Measurements from ENCODE around the gene GPATCH1.
"Not testable (repeated sequence)": the region's sequence is repeated elsewhere in the genome, so short reads cannot be mapped to it uniquely, and the experiment has no call there.

Gene GPATCH1

DNA sequence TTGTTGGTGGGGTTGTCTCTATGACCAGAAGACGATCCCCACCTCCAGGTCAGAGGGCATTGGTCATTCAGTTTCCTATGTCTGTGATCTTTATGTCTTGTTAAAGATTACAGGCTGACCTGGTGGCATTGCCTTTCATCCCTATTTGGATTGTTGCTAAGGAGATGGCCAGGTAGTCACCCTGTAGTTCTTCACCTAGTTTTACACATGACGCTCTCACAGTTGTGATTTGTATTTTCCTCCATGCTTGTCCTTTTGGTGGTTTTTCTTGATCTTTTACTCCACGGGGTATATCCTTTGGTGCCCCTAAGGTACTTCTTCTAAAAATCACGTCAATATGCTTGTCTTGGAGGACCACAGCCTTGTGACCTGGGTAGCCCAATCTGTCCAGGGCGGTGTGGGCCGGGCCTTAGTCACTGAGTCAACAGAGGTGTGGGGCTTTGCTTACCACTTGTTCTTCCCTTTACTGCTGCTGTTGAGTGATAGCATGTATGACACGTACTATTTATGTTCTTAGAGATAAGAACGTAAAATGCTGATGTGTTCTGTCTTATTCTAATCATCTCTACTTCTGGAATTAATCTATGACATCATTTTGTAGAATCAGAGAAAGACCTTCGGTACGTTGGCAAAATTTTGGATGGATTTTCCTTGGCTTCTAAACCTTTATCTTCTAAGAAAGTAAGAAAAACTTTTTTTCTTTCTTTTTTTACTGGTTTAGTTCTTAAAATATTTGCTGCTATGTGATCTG, 20.1 kb downstream of the GPATCH1 start:
- DNase-seq (ENCODE audit: low read depth, low spot score), result no peak
- H3K4me3 ChIP-seq (ENCODE audit: low read length), result no peak overlapping the region

DNA sequence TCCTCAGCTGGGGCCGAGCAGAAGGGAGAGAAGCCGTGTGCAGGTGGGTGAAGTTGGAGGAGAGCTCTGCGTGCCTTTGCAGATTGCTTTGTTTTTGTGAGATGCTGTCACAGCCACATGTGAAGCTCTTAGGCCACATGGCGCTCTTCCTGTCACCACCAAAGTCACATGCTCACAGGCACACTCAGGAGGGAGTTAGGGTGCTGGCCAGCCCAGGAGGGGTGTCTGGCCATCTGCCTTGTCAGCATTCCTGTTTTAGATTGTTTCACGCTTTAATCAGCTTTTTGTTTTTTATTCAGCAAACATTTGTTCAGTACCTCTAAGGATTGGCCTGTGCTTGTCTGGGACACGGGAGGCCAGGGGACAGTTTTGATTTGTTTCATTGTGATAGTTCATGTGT, 21.9 kb downstream of the GPATCH1 start:
- H3K4me3 ChIP-seq (ENCODE audit: low read length), result no peak overlapping the region
- DNase-seq (ENCODE audit: low read depth, low spot score), result no peak

DNA sequence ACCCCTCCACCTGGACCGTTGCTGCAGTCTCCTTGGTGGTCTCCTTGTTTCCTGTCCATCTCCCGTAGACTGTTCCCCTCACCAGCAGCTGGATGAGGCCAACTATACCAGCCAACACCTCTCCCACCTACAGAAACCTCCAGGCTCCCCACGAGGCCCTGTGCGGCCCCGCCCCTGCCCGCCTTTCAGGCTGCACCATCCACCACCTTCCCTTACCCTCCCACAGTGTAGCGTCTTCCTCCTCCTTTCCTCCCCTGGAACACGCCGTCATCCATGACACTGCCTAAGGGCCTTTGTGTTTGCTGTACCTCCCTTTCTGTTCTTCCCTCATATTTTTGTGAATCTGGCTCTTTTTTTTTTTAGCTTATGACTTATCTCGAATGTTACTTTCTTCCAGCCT, 27.2 kb downstream of the GPATCH1 start:
- DNase-seq (ENCODE audit: low read depth, low spot score), result no peak

DNA sequence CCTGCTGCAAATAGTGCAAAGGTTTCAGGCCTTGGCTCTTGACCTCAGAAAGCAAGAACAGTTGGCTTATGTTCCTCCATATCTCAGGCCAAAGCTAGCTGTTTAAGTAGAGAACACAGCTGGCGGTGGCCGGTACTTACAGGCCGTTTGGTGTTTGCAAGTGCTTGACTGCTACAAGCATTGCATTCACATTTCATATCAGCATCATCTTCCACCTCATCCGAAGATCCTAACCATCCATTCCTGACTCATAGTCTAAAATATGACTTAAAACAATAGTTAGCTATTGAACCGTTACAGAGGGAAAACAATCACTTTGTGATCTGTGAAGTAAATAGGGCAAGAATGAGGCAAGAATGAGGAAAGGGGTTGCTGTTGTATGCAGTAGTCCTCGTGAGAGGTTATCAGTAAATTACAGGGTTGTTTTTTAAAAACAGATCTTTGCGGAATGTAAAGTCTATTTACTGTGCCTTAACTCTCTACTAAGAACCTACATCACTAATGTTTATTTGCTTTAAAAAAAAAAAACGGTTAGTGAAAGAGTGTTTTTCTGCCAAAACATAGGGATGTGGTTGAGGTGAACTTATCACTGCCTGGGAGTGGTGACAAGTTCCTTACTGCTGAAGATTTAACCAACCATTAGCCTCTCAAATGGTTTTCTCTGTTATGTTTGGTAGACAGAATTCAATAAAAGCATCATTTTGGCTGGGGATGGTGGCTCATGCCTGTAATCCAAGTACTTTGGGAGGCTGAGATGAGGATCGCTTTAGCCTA, 29.3 kb downstream of the GPATCH1 start:
- no peak overlapping the region for H3K4me3 ChIP-seq (ENCODE audit: low read length)
- no peak for DNase-seq (ENCODE audit: low read depth, low spot score)

More for the DNA sequence above, 27.2 kb downstream of the GPATCH1 start:
- no peak overlapping the region for H3K4me3 ChIP-seq (ENCODE audit: low read length)

DNA sequence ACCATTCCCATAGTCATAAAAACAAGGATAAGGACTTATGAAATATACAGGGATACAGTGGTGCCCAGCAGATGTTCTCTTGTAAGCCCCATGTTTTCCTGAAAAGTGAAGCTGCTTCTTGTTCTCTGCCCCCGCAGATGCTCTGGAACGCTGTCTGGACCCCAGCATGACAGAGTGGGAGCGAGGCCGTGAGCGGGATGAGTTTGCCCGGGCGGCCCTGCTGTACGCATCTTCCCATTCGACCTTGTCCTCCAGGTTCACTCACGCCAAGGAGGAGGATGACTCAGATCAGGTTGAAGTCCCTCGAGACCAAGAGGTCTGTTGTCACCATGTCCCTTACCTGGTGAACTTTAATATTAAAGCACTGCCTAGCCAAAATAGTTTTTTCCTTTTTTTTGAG, 30.6 kb downstream of the GPATCH1 start:
- no peak for DNase-seq (ENCODE audit: low read depth, low spot score)
- no peak overlapping the region for H3K4me3 ChIP-seq (ENCODE audit: low read length)

DNA sequence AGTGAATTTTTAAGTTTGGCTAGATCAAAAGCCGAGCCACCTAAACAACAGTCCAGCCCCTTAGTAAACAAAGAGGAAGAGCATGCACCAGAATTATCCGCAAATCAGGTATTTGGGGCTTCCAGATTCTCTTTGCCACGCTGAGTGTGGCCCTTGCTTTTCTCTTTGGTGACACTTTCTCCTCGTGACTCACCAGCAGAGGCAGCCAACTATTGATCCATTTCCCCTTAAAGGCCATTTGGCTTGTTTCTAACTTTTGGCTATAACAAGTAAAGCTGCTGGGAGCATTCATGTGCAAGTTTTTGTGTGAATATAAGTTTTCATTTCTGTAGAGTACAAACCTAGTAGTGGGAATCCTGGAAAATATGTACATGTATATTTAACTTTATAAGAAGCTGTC, 33.3 kb downstream of the GPATCH1 start:
- no peak for DNase-seq (ENCODE audit: low read depth, low spot score)
- H3K4me3 ChIP-seq (ENCODE audit: low read length), result no peak overlapping the region

DNA sequence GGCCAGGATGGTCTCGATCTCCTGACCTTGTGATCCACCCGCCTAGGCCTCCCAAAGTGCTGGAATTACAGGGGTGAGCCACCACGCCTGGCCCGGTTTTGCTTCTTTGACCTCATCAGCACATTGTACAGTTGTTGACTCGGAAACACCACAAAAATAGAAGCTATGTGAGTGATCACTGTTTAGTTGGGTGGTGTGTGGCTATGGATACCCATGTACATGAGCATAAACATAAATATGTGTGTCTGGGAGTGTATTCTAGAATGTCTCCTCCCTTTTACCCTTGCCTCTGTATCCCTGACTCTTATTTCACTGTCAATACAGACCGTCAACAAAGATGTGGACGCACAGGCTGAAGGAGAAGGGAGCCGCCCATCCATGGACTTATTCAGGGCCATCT, 36.5 kb downstream of the GPATCH1 start:
- H3K4me3 ChIP-seq (ENCODE audit: low read length), result no peak overlapping the region
- no peak for DNase-seq (ENCODE audit: low read depth, low spot score)

DNA sequence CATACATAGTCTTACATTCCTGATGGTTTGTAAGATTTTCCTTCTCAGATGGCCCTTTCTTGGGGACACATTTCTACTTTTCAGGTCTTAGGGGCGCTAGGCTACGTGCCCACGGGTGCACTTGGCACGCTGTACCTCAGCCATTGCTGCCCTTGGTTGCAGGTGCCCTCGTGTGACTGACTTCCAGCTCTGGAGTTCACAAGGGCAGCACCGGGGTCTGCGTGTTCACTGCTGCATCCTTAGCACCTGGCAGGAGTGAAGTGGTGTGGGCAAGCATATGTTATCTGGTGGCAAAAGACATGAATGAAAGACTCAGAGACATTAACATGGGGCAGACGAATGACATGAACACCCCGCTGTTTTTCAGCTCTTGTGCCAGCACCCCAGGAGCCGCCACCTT, 37.7 kb downstream of the GPATCH1 start:
- no peak overlapping the region for H3K4me3 ChIP-seq (ENCODE audit: low read length)
- no peak for DNase-seq (ENCODE audit: low read depth, low spot score)

DNA sequence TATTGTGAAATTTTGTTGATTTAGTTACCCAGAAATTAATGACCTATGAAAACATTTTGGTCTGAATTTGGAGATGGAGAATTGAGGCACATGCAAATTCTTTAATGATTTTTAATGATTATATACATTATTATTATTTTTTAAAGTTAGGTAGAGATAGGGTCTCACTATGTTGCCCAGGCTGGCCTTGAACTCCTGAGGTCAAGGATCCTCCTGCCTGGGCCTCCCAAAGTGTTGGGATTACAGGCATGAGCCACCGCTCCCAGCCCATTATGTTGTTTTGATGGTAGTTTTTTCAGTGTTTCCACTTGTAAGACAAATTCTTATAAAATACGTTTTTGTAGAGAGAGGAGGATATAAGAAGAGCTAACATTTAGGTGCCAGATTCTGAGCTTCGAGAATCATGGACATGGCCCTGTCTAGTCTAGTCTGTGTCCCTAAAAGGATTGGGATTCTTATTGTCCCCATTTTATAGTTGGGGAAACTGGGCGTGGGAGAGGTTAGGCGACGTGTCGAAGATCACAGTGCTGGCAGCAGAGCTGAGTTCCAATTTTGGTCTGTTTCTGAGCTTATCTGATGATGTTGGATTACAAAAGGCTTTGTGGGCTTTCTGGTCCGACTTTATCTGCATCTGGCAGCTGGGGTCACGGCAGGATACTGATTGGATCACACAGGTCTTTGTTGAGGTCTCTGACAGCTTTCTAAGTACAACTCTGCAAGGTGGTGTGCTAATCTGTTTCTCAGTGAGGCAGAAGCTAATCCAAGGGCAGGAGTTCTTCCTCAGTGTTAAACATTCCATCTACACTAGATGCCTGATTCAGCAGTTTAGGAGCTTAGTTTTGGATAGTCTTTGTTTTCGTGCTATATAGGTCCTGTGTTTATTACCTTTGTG, 43.5 kb downstream of the GPATCH1 start:
- DNase-seq (ENCODE audit: low read depth, low spot score), result peak; percentile 96
- H3K4me3 ChIP-seq (ENCODE audit: low read length), result no peak overlapping the region; the same call in 1 of the 2 replicates

DNA sequence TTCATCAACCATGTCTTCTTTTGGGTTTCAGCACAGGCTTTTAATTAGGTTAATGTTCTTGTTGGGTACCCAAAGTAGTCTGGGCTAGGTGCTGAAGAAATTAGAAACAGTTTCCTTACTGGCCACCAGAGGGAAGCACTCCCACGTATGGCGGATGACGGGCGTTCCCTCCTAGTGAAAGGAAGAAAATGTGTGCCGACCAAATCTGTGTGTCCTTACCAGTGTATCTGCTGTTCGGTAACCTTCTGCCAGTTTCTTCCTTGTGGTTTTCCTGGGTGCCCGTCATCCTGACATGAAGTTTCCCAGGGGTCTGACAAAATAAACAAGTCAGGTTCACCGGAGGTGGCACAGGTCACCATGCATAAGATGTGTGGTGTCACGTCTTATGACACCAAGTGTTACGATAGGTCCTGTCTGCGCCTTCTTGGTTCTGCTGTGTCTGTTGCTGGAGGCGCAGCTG, 45.0 kb downstream of the GPATCH1 start:
- peak; percentile 58 for DNase-seq (ENCODE audit: low read depth, low spot score)
- H3K4me3 ChIP-seq (ENCODE audit: low read length), result no peak overlapping the region

DNA sequence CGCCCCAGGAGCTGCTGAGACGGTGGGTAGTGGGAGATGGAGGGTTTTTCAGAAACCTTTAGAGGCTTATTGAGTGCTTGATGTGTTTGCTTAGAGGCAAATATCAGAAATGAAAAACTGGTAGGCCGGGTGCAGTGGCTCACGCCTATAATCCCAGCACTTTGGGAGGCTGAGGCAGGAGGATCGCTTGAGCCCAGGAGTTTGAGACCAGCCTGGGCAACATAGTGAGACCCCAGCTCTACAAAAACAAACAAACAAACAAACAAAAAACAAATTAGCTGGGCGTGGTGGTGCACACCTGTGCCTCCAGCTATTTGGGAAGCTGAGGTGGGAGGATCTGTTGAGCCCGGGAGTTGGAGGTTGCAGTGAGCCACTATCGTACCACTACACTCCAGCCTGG, 45.7 kb downstream of the GPATCH1 start:
- H3K4me3 ChIP-seq (ENCODE audit: low read length); DNase-seq (ENCODE audit: low read depth, low spot score): not testable (repeated sequence)

DNA sequence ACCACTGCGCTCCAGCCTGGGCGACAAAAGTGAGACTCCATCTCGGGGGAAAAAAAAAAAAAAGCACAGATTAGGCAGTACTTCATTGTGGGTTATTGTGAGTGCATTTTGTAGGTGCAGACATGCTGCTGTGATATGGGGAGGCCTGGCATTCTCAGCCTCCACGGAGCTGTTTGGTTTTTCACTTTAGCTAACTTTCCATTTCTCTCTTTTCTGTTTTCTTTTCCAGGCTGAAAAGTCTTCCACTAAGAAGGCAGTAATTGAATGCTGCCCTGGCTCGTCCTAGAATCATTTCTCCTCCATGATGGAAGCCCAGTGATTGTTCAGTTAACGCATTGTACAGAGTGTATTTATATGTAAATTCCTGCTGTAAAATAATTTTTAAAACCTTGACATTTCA, 48.9 kb downstream of the GPATCH1 start:
- H3K4me3 ChIP-seq (ENCODE audit: low read length), result no peak overlapping the region
- DNase-seq (ENCODE audit: low read depth, low spot score), result no peak

DNA sequence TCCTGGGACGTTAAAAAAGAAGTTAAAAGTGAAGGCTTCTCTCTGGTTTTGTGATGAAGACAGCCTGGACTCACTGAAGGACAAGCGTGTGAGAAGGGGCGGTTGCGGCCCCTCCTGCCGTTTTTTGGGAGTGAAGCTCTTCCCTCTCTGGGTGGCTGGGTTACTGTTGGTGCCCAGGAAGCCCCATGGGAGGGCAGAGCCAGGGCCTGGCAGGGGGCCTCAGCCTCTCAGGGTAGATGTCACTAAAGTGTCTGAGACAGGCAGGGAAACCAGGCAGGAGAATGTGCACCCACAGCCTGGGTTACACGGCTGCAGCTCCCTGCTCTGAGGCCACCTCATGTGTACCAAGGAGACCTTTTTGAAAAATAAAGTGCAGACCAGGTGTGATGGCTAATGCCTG, 49.5 kb downstream of the GPATCH1 start:
- DNase-seq (ENCODE audit: low read depth, low spot score), result no peak
- no peak overlapping the region for H3K4me3 ChIP-seq (ENCODE audit: low read length)

DNA sequence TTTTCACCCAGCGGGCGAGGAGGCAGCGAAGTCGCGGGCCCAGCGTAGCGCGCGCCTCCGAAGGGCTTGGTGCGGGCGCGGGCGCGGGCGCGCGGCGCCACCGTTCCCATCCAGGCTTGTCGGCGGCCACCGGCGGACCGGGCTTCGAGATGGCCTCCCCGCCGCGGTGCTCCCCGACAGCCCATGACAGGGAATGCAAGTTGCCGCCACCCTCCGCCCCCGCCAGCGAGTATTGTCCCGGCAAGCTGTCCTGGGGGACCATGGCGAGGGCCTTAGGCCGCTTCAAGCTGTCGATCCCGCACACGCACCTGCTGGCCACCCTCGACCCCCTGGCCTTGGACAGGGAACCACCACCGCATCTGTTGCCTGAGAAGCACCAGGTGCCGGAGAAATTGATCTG, 51.0 kb downstream of the GPATCH1 start, which contains the start of gene WDR88:
TSS of gene WDR88 (plus strand) at position 94 of the 400 bp plus-strand sequence. CDS start at position 150, 56 bp downstream.
- H3K4me3 ChIP-seq (ENCODE audit: low read length), result no peak within 1 kb of the TSS
- no peak for DNase-seq (ENCODE audit: low read depth, low spot score)

DNA sequence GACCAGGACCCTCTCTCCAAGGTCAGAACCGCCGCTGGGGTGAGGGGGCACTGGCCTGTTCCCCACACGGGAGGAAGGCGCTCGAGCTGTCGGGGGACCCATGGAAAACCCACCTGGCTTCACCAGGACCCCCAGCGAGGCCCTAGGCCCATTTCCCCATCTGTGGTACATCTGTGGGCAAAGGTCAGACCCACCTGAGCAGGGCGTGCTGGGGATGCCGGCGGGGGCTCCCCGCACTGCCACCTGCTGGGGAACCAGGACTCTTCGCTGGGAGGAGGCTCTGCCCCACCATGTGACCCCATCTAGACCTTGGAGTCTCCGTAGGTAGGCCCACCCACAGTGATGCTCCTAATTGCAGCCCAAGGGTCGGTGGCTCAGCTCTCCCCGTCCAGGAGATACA, 51.4 kb downstream of the GPATCH1 start:
- no peak for DNase-seq (ENCODE audit: low read depth, low spot score)
- no peak overlapping the region for H3K4me3 ChIP-seq (ENCODE audit: low read length)

DNA sequence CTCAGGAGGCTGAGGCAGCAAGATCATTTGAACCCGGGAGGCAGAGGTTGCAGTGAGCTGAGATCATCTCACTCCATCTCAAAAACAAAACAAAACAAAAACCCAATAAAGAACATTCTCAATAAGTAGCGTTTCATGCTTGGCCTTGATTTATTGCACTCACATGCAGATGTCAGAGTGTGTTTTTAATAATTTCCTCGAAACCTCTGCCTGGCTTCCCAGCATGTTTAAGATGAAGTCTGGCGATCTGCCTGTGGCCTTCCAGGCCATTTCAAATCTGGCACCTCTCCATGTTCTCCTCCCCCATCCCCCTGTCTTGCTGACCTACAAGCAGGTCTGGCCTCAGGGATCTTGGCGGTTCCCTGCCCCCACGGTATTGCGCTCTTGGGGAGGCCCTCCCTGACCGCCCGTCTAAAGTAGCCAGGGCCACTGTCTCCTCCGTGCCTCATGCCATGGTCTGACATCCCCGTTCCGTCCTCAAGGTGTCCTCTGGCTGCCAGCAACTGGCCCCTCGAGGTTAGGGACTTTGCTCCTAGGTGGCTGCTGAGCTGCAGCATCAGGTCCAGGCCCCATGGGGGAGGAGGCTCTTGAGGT, 52.6 kb downstream of the GPATCH1 start:
- DNase-seq (ENCODE audit: low read depth, low spot score), result no peak
- H3K4me3 ChIP-seq (ENCODE audit: low read length), result no peak overlapping the region

DNA sequence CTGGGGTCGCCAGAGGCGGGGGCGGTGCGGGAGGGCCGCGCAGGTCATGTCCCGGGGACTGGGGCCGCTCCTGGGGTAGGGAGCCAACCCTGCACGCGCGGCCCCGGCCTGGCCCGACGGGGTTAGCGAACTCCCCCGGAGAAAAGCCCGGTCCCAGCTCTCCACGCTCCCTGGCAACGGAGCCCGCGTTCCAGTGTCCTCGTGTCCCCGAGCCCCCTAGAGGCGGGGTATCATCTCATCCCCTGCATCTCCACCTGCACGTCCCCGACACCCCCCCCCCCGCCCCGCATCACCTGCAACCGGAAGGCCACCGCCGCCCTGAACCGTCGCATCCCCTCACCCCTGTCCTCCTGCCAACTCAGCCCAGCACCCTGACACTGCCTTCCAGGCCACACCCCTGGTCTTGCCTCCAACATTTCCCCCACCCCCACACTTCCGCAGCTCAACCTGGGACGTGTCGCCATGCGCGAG, 53.6 kb downstream of the GPATCH1 start:
- DNase-seq (ENCODE audit: low read depth, low spot score), result peak; percentile 29
- H3K4me3 ChIP-seq (ENCODE audit: low read length), result no peak overlapping the region

DNA sequence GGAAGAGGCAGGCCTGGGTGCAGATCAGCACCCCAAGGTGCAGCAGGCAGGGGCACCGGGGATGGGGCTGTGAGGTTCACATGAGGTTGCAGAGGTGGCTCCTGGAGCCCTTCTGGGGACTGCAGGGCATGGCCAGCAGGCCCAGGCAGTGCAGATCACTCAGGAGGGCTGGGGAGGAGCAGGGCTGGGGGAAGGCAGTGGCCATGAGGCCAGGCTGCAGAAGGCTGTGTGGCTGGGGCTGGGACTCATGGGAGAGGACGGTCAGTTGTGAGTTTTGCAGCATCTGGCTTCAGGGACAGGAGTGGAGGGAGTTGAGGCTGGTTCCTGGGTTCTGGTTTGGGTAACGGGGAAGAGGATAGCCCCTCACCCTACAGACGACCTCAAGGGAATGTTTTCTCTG, 58.2 kb downstream of the GPATCH1 start:
- no peak overlapping the region for H3K4me3 ChIP-seq (ENCODE audit: low read length)
- DNase-seq (ENCODE audit: low read depth, low spot score), result no peak

DNA sequence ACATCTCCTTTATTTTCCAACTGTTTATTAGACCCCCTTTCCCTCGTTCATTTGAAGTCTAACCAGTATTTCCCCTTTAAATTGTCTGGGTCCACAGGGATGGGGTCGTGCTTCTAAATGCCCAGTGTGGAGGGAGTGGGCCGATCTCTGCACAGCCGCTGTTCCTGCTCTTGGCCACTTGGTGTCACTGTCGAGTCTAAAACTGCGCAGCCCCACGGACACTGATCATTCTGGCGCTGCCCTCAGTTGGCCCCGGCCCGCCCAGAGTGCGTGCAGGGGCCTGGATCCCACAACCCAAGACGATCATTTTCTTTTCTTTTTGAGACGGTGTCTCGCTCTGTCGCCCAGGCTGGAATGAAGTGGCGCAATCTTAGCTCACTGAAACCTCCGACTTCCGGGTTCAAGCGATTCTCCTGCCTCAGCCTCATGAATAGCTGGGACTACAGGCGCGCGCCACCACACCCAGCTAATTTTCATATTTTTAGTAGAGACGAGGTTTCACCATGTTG, 63.0 kb downstream of the GPATCH1 start:
- no peak overlapping the region for H3K4me3 ChIP-seq (ENCODE audit: low read length)
- DNase-seq (ENCODE audit: low read depth, low spot score), result peak; percentile 20

All from Jurkat, Clone E6-1 (cell line).